Measurements from ENCODE around the gene ARHGDIA. TPM values are rescaled to one million over a fixed set of nuclear protein-coding genes. Genes with fewer than 3 reads are reported as not detected.
A peak's percentile ranks its signal among the peaks of the same experiment; 100 is the strongest.

Gene ARHGDIA
- total RNA-seq, 5 donors from 2014 or later (not counting 1 experiment from before 2014, with no cell fraction given), result 473 to 577 (median 504) TPM

GRCh38 chr17:81906476-81907218 lies 35.5 kb upstream of the ARHGDIA start:
- H3K4me1 Mint-ChIP-seq, result peaks cover 0 to 3% (median 3%) of the 10 kb centered on the region in 3 donors

GRCh38 chr17:81905993-81906392 lies 34.9 kb upstream of the ARHGDIA start:
- Mint-ChIP-seq H3K9me3 (no peaks in the 10 kb centered on the region), H3K4me1 (peaks cover 3 to 6% (median 6%) of the 10 kb centered on the region in 3 donors), H3K27ac (no peak overlapping the region), H3K4me3 (no peak overlapping the region), H3K36me3 (peaks cover 3% of the 10 kb centered on the region), H3K27me3 (peaks cover 4 to 7% of the 10 kb centered on the region in 2 donors)
- ATAC-seq (replicated peaks in 1 of 4) (no peak), DNase-seq (no peak)
- H3K36me3 ChIP-seq (ENCODE audit: control insufficient read depth in 2 of 2, extremely low read depth in 1 of 2, insufficient read depth in 1 of 2, low read length in 1 of 2), result peaks cover 31 to 45% of the 10 kb centered on the region in 2 donors
- no peaks in the 10 kb centered on the region for H3K9me3 ChIP-seq
- no peak overlapping the region for H3K27ac ChIP-seq (ENCODE audit: low read length)
- H3K27me3 ChIP-seq (replicated peaks in 1 of 2; ENCODE audit: control insufficient read depth in 2 of 2, extremely low read depth in 1 of 2, insufficient read depth in 2 of 2, low read length in 1 of 2), result peaks cover 0 to 21% of the 10 kb centered on the region in 2 experiments
- peaks cover 5 to 38% of the 10 kb centered on the region in 2 experiments for H3K4me1 ChIP-seq (ENCODE audit: control insufficient read depth in 1 of 2, extremely low read depth in 1 of 2, insufficient read depth in 2 of 2, low read length in 2 of 2)
- ChIA-PET CTCF (no interaction called here), POLR2A (no interaction called here)
- WGBS (ENCODE audit: insufficient coverage), result 100% methylated on average over 7 of the region's 10 CpGs
- H3K4me3 ChIP-seq (ENCODE audit: control insufficient read depth in 1 of 2, extremely low read depth in 1 of 2, low read length in 1 of 2), result no peak overlapping the region

More at GRCh38 chr17:81906476-81907218, 35.5 kb upstream of the ARHGDIA start:
- Histone ChIP-seq H3K4me1 (ENCODE audit: control insufficient read depth in 1 of 2, extremely low read depth in 1 of 2, insufficient read depth in 2 of 2, low read length in 2 of 2) (peaks cover 5 to 34% of the 10 kb centered on the region in 2 experiments), H3K27ac (ENCODE audit: low read length) (no peak overlapping the region), H3K9me3 (no peaks in the 10 kb centered on the region), H3K36me3 (ENCODE audit: control insufficient read depth in 2 of 2, extremely low read depth in 1 of 2, insufficient read depth in 1 of 2, low read length in 1 of 2) (peaks cover 31 to 45% of the 10 kb centered on the region in 2 donors), H3K4me3 (ENCODE audit: control insufficient read depth in 1 of 2, extremely low read depth in 1 of 2, low read length in 1 of 2) (no peak overlapping the region), H3K27me3 (replicated peaks in 1 of 2; ENCODE audit: control insufficient read depth in 2 of 2, extremely low read depth in 1 of 2, insufficient read depth in 2 of 2, low read length in 1 of 2) (peaks cover 0 to 14% of the 10 kb centered on the region in 2 experiments)
- ChIA-PET CTCF (no interaction called here), POLR2A (no interaction called here)
- H3K27ac Mint-ChIP-seq, result no peak overlapping the region
- DNase-seq (no peak), ATAC-seq (replicated peaks in 1 of 4) (no peak)
- 93% methylated on average over 15 of the region's 15 CpGs for WGBS (ENCODE audit: insufficient coverage)
- no peaks in the 10 kb centered on the region for H3K9me3 Mint-ChIP-seq
- peaks cover 0 to under 1% of the 10 kb centered on the region in 2 donors for H3K27me3 Mint-ChIP-seq
- H3K4me3 Mint-ChIP-seq, result no peak overlapping the region
- H3K36me3 Mint-ChIP-seq, result no peaks in the 10 kb centered on the region

GRCh38 chr17:81905424-81905875 lies 34.3 kb upstream of the ARHGDIA start:
- Mint-ChIP-seq H3K4me1 (peaks cover 6 to 8% (median 7%) of the 10 kb centered on the region in 3 donors), H3K27ac (no peak overlapping the region), H3K27me3 (peaks cover 8 to 12% of the 10 kb centered on the region in 2 donors), H3K36me3 (peaks cover 7% of the 10 kb centered on the region), H3K4me3 (no peak overlapping the region), H3K9me3 (no peaks in the 10 kb centered on the region)
- Histone ChIP-seq H3K27me3 (replicated peaks in 1 of 2; ENCODE audit: control insufficient read depth in 2 of 2, extremely low read depth in 1 of 2, insufficient read depth in 2 of 2, low read length in 1 of 2) (peaks cover 0 to 23% of the 10 kb centered on the region in 2 experiments), H3K4me1 (ENCODE audit: control insufficient read depth in 1 of 2, extremely low read depth in 1 of 2, insufficient read depth in 2 of 2, low read length in 2 of 2) (peaks cover 2 to 34% of the 10 kb centered on the region in 2 experiments), H3K36me3 (ENCODE audit: control insufficient read depth in 2 of 2, extremely low read depth in 1 of 2, insufficient read depth in 1 of 2, low read length in 1 of 2) (peaks cover 31 to 45% of the 10 kb centered on the region in 2 donors), H3K4me3 (ENCODE audit: control insufficient read depth in 1 of 2, extremely low read depth in 1 of 2, low read length in 1 of 2) (no peak overlapping the region), H3K27ac (ENCODE audit: low read length) (no peak overlapping the region), H3K9me3 (no peaks in the 10 kb centered on the region)
- CTCF ChIA-PET, result no interaction called here
- ATAC-seq (replicated peaks in 1 of 4) (no peak), DNase-seq (no peak)
- POLR2A ChIA-PET, result no interaction called here
- WGBS (ENCODE audit: insufficient coverage), result 97% methylated on average over 11 of the region's 16 CpGs

- no peak for ATAC-seq (replicated peaks in 1 of 4)
- Mint-ChIP-seq H3K36me3 (peaks cover 12% of the 10 kb centered on the region), H3K27ac (no peak overlapping the region), H3K4me1 (peaks cover 6 to 8% (median 6%) of the 10 kb centered on the region in 3 donors), H3K27me3 (peaks cover 8 to 14% of the 10 kb centered on the region in 2 donors), H3K4me3 (no peak overlapping the region), H3K9me3 (no peaks in the 10 kb centered on the region)
- CTCF ChIA-PET, result no interaction called here
- POLR2A ChIA-PET, result no interaction called here
- no peak for DNase-seq
- Histone ChIP-seq H3K4me1 (ENCODE audit: control insufficient read depth in 1 of 2, extremely low read depth in 1 of 2, insufficient read depth in 2 of 2, low read length in 2 of 2) (peaks cover 0 to 28% of the 10 kb centered on the region in 2 experiments), H3K4me3 (ENCODE audit: control insufficient read depth in 1 of 2, extremely low read depth in 1 of 2, low read length in 1 of 2) (no peak overlapping the region), H3K36me3 (ENCODE audit: control insufficient read depth in 2 of 2, extremely low read depth in 1 of 2, insufficient read depth in 1 of 2, low read length in 1 of 2) (peaks cover 34 to 48% of the 10 kb centered on the region in 2 donors), H3K9me3 (no peaks in the 10 kb centered on the region), H3K27ac (ENCODE audit: low read length) (no peak overlapping the region), H3K27me3 (replicated peaks in 1 of 2; ENCODE audit: control insufficient read depth in 2 of 2, extremely low read depth in 1 of 2, insufficient read depth in 2 of 2, low read length in 1 of 2) (peaks cover 0 to 23% of the 10 kb centered on the region in 2 experiments)
- WGBS (ENCODE audit: insufficient coverage), result 96% methylated on average over 22 of the region's 28 CpGs
Observed at GRCh38 chr17:81904600-81905423, 33.7 kb upstream of the ARHGDIA start.

- Mint-ChIP-seq H3K36me3 (peaks cover 13% of the 10 kb centered on the region), H3K27ac (no peak overlapping the region), H3K9me3 (no peaks in the 10 kb centered on the region), H3K4me3 (no peak overlapping the region), H3K4me1 (peaks cover 6 to 8% (median 6%) of the 10 kb centered on the region in 3 donors), H3K27me3 (peaks cover 8 to 14% of the 10 kb centered on the region in 2 donors)
- Histone ChIP-seq H3K27ac (ENCODE audit: low read length) (no peak overlapping the region), H3K4me1 (ENCODE audit: control insufficient read depth in 1 of 2, extremely low read depth in 1 of 2, insufficient read depth in 2 of 2, low read length in 2 of 2) (peaks cover 0 to 20% of the 10 kb centered on the region in 2 experiments), H3K27me3 (replicated peaks in 1 of 2; ENCODE audit: control insufficient read depth in 2 of 2, extremely low read depth in 1 of 2, insufficient read depth in 2 of 2, low read length in 1 of 2) (peaks cover 0 to 23% of the 10 kb centered on the region in 2 experiments), H3K36me3 (ENCODE audit: control insufficient read depth in 2 of 2, extremely low read depth in 1 of 2, insufficient read depth in 1 of 2, low read length in 1 of 2) (peaks cover 31 to 49% of the 10 kb centered on the region in 2 donors), H3K4me3 (ENCODE audit: control insufficient read depth in 1 of 2, extremely low read depth in 1 of 2, low read length in 1 of 2) (no peak overlapping the region), H3K9me3 (no peaks in the 10 kb centered on the region)
- POLR2A ChIA-PET, result no interaction called here
- no peak for ATAC-seq (replicated peaks in 1 of 4)
- DNase-seq, result no peak
- CTCF ChIA-PET, result no interaction called here
- WGBS (ENCODE audit: insufficient coverage), result 98% methylated on average over 20 of the region's 24 CpGs
Observed at GRCh38 chr17:81903896-81904599, 32.9 kb upstream of the ARHGDIA start.

GRCh38 chr17:81903415-81903831 lies 32.3 kb upstream of the ARHGDIA start:
- WGBS (ENCODE audit: insufficient coverage), result 88% methylated on average over 10 of the region's 10 CpGs
- no peak overlapping the region for H3K27ac Mint-ChIP-seq
- Histone ChIP-seq H3K4me3 (ENCODE audit: control insufficient read depth in 1 of 2, extremely low read depth in 1 of 2, low read length in 1 of 2) (no peak overlapping the region), H3K27me3 (replicated peaks in 1 of 2; ENCODE audit: control insufficient read depth in 2 of 2, extremely low read depth in 1 of 2, insufficient read depth in 2 of 2, low read length in 1 of 2) (peaks cover 0 to 23% of the 10 kb centered on the region in 2 experiments), H3K4me1 (ENCODE audit: control insufficient read depth in 1 of 2, extremely low read depth in 1 of 2, insufficient read depth in 2 of 2, low read length in 2 of 2) (peaks cover 0 to 18% of the 10 kb centered on the region in 2 experiments), H3K9me3 (no peaks in the 10 kb centered on the region), H3K27ac (ENCODE audit: low read length) (no peak overlapping the region), H3K36me3 (ENCODE audit: control insufficient read depth in 2 of 2, extremely low read depth in 1 of 2, insufficient read depth in 1 of 2, low read length in 1 of 2) (peaks cover 29 to 49% of the 10 kb centered on the region in 2 donors)
- POLR2A ChIA-PET, result interaction anchor here in 1 of 2 donors (0.5 kb wide), 1 partner anchor 514 kb away, joined by 4 read pairs; no protein-coding TSS in a partner anchor
- H3K9me3 Mint-ChIP-seq, result no peaks in the 10 kb centered on the region
- CTCF ChIA-PET, result no interaction called here
- ATAC-seq (replicated peaks in 1 of 4) (no peak), DNase-seq (no peak)
- peaks cover 14% of the 10 kb centered on the region for H3K36me3 Mint-ChIP-seq
- H3K27me3 Mint-ChIP-seq, result peaks cover 8 to 14% of the 10 kb centered on the region in 2 donors
- peak overlapping the region in 1 of 3 donors; percentile 13 for H3K4me3 Mint-ChIP-seq
- H3K4me1 Mint-ChIP-seq, result peaks cover 6 to 8% (median 6%) of the 10 kb centered on the region in 3 donors

Measured in T-cell (primary cell).